ENCODE results near the gene PDIA5.

- TF ChIP-seq CTCF (IDR thresholded peaks at IDR 0.05 in 2 of 3, conservative IDR thresholded peaks at IDR 0.05 in 1 of 3; ENCODE audit: borderline replicate concordance in 1 of 3, insufficient read depth in 1 of 3, low read depth in 2 of 3, low read length in 2 of 3) (no peak), MAX (IDR thresholded peaks at IDR 0.05) (no peak), POLR2A (IDR thresholded peaks at IDR 0.05; ENCODE audit: borderline replicate concordance, extremely low read depth, insufficient read depth, insufficient read length) (no peak), EZH2 (IDR thresholded peaks at IDR 0.05) (no peak), POLR2AphosphoS5 (IDR thresholded peaks at IDR 0.05; ENCODE audit: low read depth, low read length) (no peak), ATF3 (IDR thresholded peaks at IDR 0.05) (no peak), ZNF274 (IDR thresholded peaks at IDR 0.05; ENCODE audit: low read depth, low read length) (no peak), ELF1 (IDR thresholded peaks at IDR 0.05; ENCODE audit: borderline replicate concordance, low read depth) (no peak), REST (IDR thresholded peaks at IDR 0.05; ENCODE audit: low read depth) (no peak), TCF7L2 (IDR thresholded peaks at IDR 0.05; ENCODE audit: borderline replicate concordance, extremely low read depth, insufficient read depth, insufficient read length) (no peak), RAD21 (IDR thresholded peaks at IDR 0.05; ENCODE audit: low read depth) (no peak), CBX3 (IDR thresholded peaks at IDR 0.05; ENCODE audit: low read depth) (no peak), ZBTB33 (IDR thresholded peaks at IDR 0.05; ENCODE audit: extremely low read depth, insufficient replicate concordance, low read length) (no peak)
These were observed 87.5 kb downstream of the PDIA5 start for GRCh38 chr3:123154020-123154985.

Data from HCT116 (cell line).